Neutrophil (primary cell): ENCODE results near the gene GABRB3.

Source experiments
- H3K27ac ChIP-seq: fragments of 200-600 bp; sonication (generic); 2 replicates; pipeline ENCODE4 v1.5.1; 2016; ENCODE audit warnings: mild to moderate bottlenecking, moderate library complexity
- H3K27me3 ChIP-seq: fragments of 200-600 bp; sonication (generic); 2 replicates; pipeline ENCODE4 v1.6.0; 2016; ENCODE audit warnings: mild to moderate bottlenecking
- H3K36me3 ChIP-seq: fragments of 200-600 bp; sonication (generic); 2 replicates; pipeline ENCODE4 v1.5.1; 2017
- H3K4me1 ChIP-seq, 2 experiments: fragments of 200-600 bp in 1 of 2; sonication (generic) in 1 of 2; 1 replicate in 1 of 2; 2 replicates in 1 of 2; pipeline versions ENCODE4 v1.5.1 to v1.6.1; 2013 to 2016; ENCODE audit warnings: low read depth in 1 of 2, low read length in 1 of 2, mild to moderate bottlenecking in 1 of 2, moderate library complexity in 1 of 2; ENCODE audit not compliant: control insufficient read depth in 1 of 2, insufficient read depth in 1 of 2
- H3K4me3 ChIP-seq, 2 experiments: fragments of 200-600 bp in 1 of 2; sonication (generic) in 1 of 2; 1 replicate in 1 of 2; 2 replicates in 1 of 2; pipeline ENCODE4 v1.5.1; 2013 to 2016; ENCODE audit warnings: low read depth in 1 of 2, low read length in 1 of 2, mild to moderate bottlenecking in 1 of 2, moderate library complexity in 1 of 2
- H3K9me3 ChIP-seq: fragments of 200-600 bp; sonication (generic); 2 replicates; pipeline ENCODE4 v1.5.1; 2016
- TF ChIP-seq, protein P1 (sequence below): fragments of 200-600 bp; sonication (generic); IDR thresholded peaks from 2 replicates; pipeline ENCODE4 v1.5.1; 2016; ENCODE audit warnings: antibody characterized with exemption

The GABRB3 gene

DNA sequence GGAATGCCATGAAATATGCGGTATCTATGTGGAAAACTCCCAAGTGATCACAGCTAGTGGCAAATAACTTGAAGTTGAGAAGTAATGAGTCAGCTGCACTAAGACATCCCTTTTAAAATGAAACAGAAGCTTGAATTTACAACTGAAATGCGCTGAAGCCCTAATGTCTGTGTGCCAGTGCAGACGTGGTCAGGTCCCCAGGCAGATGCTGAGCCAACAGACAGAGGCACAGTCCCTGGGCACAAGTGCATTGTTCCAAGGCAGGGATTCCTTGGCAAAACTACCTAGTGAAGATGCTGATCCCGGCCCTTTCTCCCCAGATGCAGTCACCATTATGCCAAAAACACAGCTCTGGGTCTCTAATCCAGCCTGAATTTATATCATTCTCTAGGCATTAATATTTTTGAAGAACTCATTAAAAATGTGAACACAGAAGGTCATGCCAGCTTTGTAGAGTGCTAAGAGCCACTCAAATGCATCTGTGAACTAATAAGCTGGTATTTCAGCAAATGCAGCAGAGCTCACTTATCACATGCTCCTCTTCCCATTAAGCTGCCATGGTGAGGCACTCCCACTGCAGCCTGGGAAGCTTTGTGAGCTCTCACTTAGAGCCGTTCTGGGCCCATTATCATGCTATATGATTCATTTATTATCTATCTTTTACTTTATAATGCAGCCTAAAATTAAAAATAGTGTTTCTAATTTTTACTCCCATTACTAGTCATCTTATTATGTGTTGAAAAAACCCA, 200.1 kb downstream of the GABRB3 start:
- no peaks in the 10 kb centered on the region for H3K9me3 ChIP-seq
- H3K27me3 ChIP-seq: no peaks in the 10 kb centered on the region
- TF ChIP-seq, protein P1, sequence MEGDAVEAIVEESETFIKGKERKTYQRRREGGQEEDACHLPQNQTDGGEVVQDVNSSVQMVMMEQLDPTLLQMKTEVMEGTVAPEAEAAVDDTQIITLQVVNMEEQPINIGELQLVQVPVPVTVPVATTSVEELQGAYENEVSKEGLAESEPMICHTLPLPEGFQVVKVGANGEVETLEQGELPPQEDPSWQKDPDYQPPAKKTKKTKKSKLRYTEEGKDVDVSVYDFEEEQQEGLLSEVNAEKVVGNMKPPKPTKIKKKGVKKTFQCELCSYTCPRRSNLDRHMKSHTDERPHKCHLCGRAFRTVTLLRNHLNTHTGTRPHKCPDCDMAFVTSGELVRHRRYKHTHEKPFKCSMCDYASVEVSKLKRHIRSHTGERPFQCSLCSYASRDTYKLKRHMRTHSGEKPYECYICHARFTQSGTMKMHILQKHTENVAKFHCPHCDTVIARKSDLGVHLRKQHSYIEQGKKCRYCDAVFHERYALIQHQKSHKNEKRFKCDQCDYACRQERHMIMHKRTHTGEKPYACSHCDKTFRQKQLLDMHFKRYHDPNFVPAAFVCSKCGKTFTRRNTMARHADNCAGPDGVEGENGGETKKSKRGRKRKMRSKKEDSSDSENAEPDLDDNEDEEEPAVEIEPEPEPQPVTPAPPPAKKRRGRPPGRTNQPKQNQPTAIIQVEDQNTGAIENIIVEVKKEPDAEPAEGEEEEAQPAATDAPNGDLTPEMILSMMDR: no peak
- no peak overlapping the region for H3K4me3 ChIP-seq
- H3K27ac ChIP-seq: no peak overlapping the region
- no peaks in the 10 kb centered on the region for H3K36me3 ChIP-seq
- H3K4me1 ChIP-seq: no peaks in the 10 kb centered on the region

- Histone ChIP-seq H3K27ac (no peak overlapping the region), H3K27me3 (no peaks in the 10 kb centered on the region), H3K36me3 (no peaks in the 10 kb centered on the region), H3K9me3 (no peaks in the 10 kb centered on the region), H3K4me3 (no peak overlapping the region), H3K4me1 (no peaks in the 10 kb centered on the region)
- TF ChIP-seq, protein P1: no peak
Observed at GRCh38 chr15:26571346-26571745, 201.5 kb downstream of the GABRB3 start.

DNA sequence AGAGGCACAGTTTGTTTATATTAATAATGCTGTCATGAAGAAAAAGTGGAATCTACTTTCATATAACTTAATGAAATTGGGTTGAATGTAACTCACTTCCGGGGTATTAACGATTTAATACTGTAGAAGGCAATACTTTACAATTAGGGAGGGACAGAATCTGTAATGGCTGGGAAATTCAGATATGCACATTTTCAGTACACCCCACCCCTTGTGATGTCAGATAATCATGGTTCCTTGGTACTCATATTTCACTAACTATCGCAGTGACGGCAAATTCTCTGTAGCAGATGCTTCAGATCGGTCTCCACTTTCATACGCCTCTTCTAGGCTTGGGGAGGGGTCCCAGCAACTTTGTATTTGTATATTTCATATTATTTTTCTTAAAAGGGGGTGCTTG, 207.3 kb downstream of the GABRB3 start:
- TF ChIP-seq, protein P1: no peak
- H3K9me3 ChIP-seq: no peaks in the 10 kb centered on the region
- H3K4me3 ChIP-seq: no peak overlapping the region
- H3K27me3 ChIP-seq: no peaks in the 10 kb centered on the region
- H3K36me3 ChIP-seq: no peaks in the 10 kb centered on the region
- no peaks in the 10 kb centered on the region for H3K4me1 ChIP-seq
- no peak overlapping the region for H3K27ac ChIP-seq

GRCh38 chr15:26564361-26564760, 208.5 kb downstream of the GABRB3 start:
- Histone ChIP-seq H3K9me3 (no peaks in the 10 kb centered on the region), H3K4me1 (no peaks in the 10 kb centered on the region), H3K27me3 (no peaks in the 10 kb centered on the region), H3K36me3 (no peaks in the 10 kb centered on the region), H3K27ac (no peak overlapping the region), H3K4me3 (no peak overlapping the region)
- TF ChIP-seq, protein P1: no peak

DNA sequence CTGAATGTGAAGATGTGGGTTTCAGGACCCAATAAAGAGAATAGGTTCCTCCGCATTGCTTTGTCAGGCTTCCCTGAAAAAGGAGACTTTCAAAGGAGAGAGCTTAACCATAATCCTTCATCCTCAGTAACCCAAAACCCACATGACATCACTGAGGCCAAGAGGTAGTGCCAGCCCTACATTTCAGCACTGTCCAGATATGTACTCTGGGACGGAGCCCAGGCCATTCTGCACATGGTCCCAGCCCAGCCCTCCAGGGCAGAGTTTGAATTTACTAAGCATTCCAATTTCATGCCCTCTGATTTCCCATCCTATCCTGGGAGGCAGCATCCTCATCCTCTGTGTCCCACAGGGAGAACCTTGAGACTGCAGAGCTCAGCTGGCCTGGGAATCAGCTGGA, 210.5 kb downstream of the GABRB3 start:
- Histone ChIP-seq H3K9me3 (peaks cover 3% of the 10 kb centered on the region), H3K27ac (no peak overlapping the region), H3K4me3 (no peak overlapping the region), H3K36me3 (no peaks in the 10 kb centered on the region), H3K4me1 (no peaks in the 10 kb centered on the region), H3K27me3 (no peaks in the 10 kb centered on the region)
- TF ChIP-seq, protein P1: no peak
